ENCODE data around the gene LSAMP.

- TF ChIP-seq CTCF (IDR thresholded peaks at IDR 0.05) (no peak), POLR2A (IDR thresholded peaks at IDR 0.05) (no peak)
These were observed 541.4 kb downstream of the LSAMP start for GRCh38 chr3:115903843-115904242.
